HL-60 (cell line): ENCODE results near the gene ROR2.

Source experiments
- DNase-seq, 2 experiments: peaks; one replicate each; pipeline ENCODE4 v3.0.0-alpha.2; 2010 to 2020; ENCODE audit warnings: low read depth in 1 of 2, low spot score in 1 of 2
- H3K27ac ChIP-seq: fragments of 250-450 bp; sonication (Bioruptor Pico); replicated peaks from 2 replicates; pipeline ENCODE4 v1.5.1; 2020; ENCODE audit warnings: mild to moderate bottlenecking, moderate library complexity
- H3K27me3 ChIP-seq: fragments of 250-450 bp; sonication (Bioruptor Pico); 2 replicates; pipeline ENCODE4 v1.5.1; 2021; ENCODE audit warnings: mild to moderate bottlenecking, moderate library complexity; ENCODE audit not compliant: insufficient read depth, poor library complexity, severe bottlenecking
- H3K4me3 ChIP-seq: replicated peaks from 2 replicates; pipeline ENCODE4 v1.5.1; 2011; ENCODE audit warnings: mild to moderate bottlenecking, control low read depth, low read length; ENCODE audit not compliant: insufficient read depth
- CTCF ChIP-seq: IDR thresholded peaks from one replicate; pipeline ENCODE4 v1.5.1; 2011; ENCODE audit warnings: low read length, control low read depth, inconsistent platforms; ENCODE audit not compliant: insufficient read depth
- GABPA ChIP-seq: IDR thresholded peaks from 2 replicates; pipeline ENCODE4 v1.6.1; 2012; ENCODE audit warnings: low read depth
- POLR2AphosphoS5 ChIP-seq: IDR thresholded peaks from 2 replicates; pipeline ENCODE4 v1.6.1; 2012; ENCODE audit warnings: low read depth
- REST ChIP-seq: IDR thresholded peaks from 2 replicates; pipeline ENCODE4 v1.6.1; 2012; ENCODE audit warnings: low read depth; ENCODE audit not compliant: insufficient replicate concordance
- SPI1 ChIP-seq: IDR thresholded peaks from 2 replicates; pipeline ENCODE4 v1.6.1; 2012; ENCODE audit warnings: low read depth, mild to moderate bottlenecking, borderline replicate concordance

ROR2 gene

GRCh38 chr9:91946653-91947488 lies 3.2 kb downstream of the ROR2 start:
- TF ChIP-seq GABPA: no peak
- no peak for TF ChIP-seq REST
- no peak for TF ChIP-seq CTCF
- TF ChIP-seq POLR2AphosphoS5: no peak
- no peak for TF ChIP-seq SPI1
- H3K27ac ChIP-seq: no peak overlapping the region
- peaks cover 28% of the 10 kb centered on the region for H3K27me3 ChIP-seq
- no peak for DNase-seq
- no peak overlapping the region for H3K4me3 ChIP-seq

GRCh38 chr9:91946196-91946595 lies 3.8 kb downstream of the ROR2 start:
- no peak for TF ChIP-seq SPI1
- TF ChIP-seq CTCF: no peak
- TF ChIP-seq REST: no peak
- TF ChIP-seq POLR2AphosphoS5: no peak
- TF ChIP-seq GABPA: no peak
- no peak overlapping the region for H3K27ac ChIP-seq
- peaks cover 28% of the 10 kb centered on the region for H3K27me3 ChIP-seq
- H3K4me3 ChIP-seq: no peak overlapping the region
- no peak for DNase-seq

- Histone ChIP-seq H3K27ac (no peak overlapping the region), H3K4me3 (no peak overlapping the region), H3K27me3 (peaks cover 23% of the 10 kb centered on the region)
- DNase-seq: no peak
- TF ChIP-seq SPI1: no peak
- TF ChIP-seq GABPA: no peak
- TF ChIP-seq CTCF: no peak
- no peak for TF ChIP-seq POLR2AphosphoS5
- no peak for TF ChIP-seq REST
These were observed 4.5 kb downstream of the ROR2 start for GRCh38 chr9:91945277-91946085.
